HL-60 (cell line): ENCODE data around the gene DSG1.

Experiments used
- DNase-seq, 2 experiments: peaks; one replicate each; pipeline ENCODE4 v3.0.0-alpha.2; 2010 to 2020; ENCODE audit warnings: low read depth in 1 of 2, low spot score in 1 of 2
- H3K27ac ChIP-seq: fragments of 250-450 bp; sonication (Bioruptor Pico); replicated peaks from 2 replicates; pipeline ENCODE4 v1.5.1; 2020; ENCODE audit warnings: mild to moderate bottlenecking, moderate library complexity
- H3K27me3 ChIP-seq: fragments of 250-450 bp; sonication (Bioruptor Pico); 2 replicates; pipeline ENCODE4 v1.5.1; 2021; ENCODE audit warnings: mild to moderate bottlenecking, moderate library complexity; ENCODE audit not compliant: insufficient read depth, poor library complexity, severe bottlenecking
- H3K4me3 ChIP-seq: replicated peaks from 2 replicates; pipeline ENCODE4 v1.5.1; 2011; ENCODE audit warnings: mild to moderate bottlenecking, control low read depth, low read length; ENCODE audit not compliant: insufficient read depth
- CTCF ChIP-seq: IDR thresholded peaks from one replicate; pipeline ENCODE4 v1.5.1; 2011; ENCODE audit warnings: low read length, control low read depth, inconsistent platforms; ENCODE audit not compliant: insufficient read depth
- GABPA ChIP-seq: IDR thresholded peaks from 2 replicates; pipeline ENCODE4 v1.6.1; 2012; ENCODE audit warnings: low read depth
- POLR2AphosphoS5 ChIP-seq: IDR thresholded peaks from 2 replicates; pipeline ENCODE4 v1.6.1; 2012; ENCODE audit warnings: low read depth
- REST ChIP-seq: IDR thresholded peaks from 2 replicates; pipeline ENCODE4 v1.6.1; 2012; ENCODE audit warnings: low read depth; ENCODE audit not compliant: insufficient replicate concordance
- SPI1 ChIP-seq: IDR thresholded peaks from 2 replicates; pipeline ENCODE4 v1.6.1; 2012; ENCODE audit warnings: low read depth, mild to moderate bottlenecking, borderline replicate concordance

Gene DSG1

GRCh38 chr18:31303771-31304170, 14.2 kb upstream of the DSG1 start:
- Histone ChIP-seq H3K27ac (no peak overlapping the region), H3K27me3 (no peaks in the 10 kb centered on the region), H3K4me3 (no peak overlapping the region)
- DNase-seq, result no peak
- TF ChIP-seq CTCF (no peak), SPI1 (no peak), GABPA (no peak), POLR2AphosphoS5 (no peak)

- TF ChIP-seq SPI1 (no peak), POLR2AphosphoS5 (no peak), CTCF (no peak), REST (no peak), GABPA (no peak)
- no peak for DNase-seq
- Histone ChIP-seq H3K4me3 (no peak overlapping the region), H3K27ac (no peak overlapping the region), H3K27me3 (no peaks in the 10 kb centered on the region)
Measured at GRCh38 chr18:31309115-31309514, 8.8 kb upstream of the DSG1 start.

- DNase-seq, result no peak
- Histone ChIP-seq H3K27me3 (peaks cover under 1% of the 10 kb centered on the region), H3K4me3 (no peak overlapping the region), H3K27ac (no peak overlapping the region)
- no peak for TF ChIP-seq REST
- no peak for TF ChIP-seq POLR2AphosphoS5
- no peak for TF ChIP-seq GABPA
- TF ChIP-seq CTCF, result no peak
- TF ChIP-seq SPI1, result no peak
Measured at GRCh38 chr18:31316974-31317373, 986 bp upstream of the DSG1 start.

- no peak for TF ChIP-seq REST
- no peak for TF ChIP-seq SPI1
- no peak for TF ChIP-seq GABPA
- TF ChIP-seq POLR2AphosphoS5, result no peak
- TF ChIP-seq CTCF, result no peak
- Histone ChIP-seq H3K27ac (no peak overlapping the region), H3K4me3 (no peak overlapping the region), H3K27me3 (peaks cover 2% of the 10 kb centered on the region)
- DNase-seq, result no peak
Measured at GRCh38 chr18:31321719-31322118, 3.8 kb downstream of the DSG1 start.
